CD14-positive monocyte (primary cell): ENCODE results near the gene LATS2. TPM values are rescaled to one million over a fixed set of nuclear protein-coding genes. Genes with fewer than 3 reads are reported as not detected.

Experiments used
- DNase-seq, 3 donors: peaks; one replicate each; pipeline ENCODE4 v3.0.0-alpha.2; 2011 to 2022
- H2AFZ ChIP-seq: 2 replicates; pipeline ENCODE4 v1.6.0; 2012; ENCODE audit warnings: mild to moderate bottlenecking, low read depth, low read length, inconsistent platforms; ENCODE audit not compliant: insufficient read depth, poor library complexity, severe bottlenecking
- H3K27ac ChIP-seq, 2 donors: 1 replicate in 1 of 2; 2 replicates in 1 of 2; pipeline ENCODE4 v1.5.1; 2012 to 2013; ENCODE audit warnings: low read length in 2 of 2, control low read depth in 1 of 2, inconsistent platforms in 1 of 2, low read depth in 1 of 2, mild to moderate bottlenecking in 1 of 2
- H3K27me3 ChIP-seq, 2 donors: one replicate each; pipeline versions ENCODE4 v1.6.0 to v1.6.1; 2011 to 2013; ENCODE audit warnings: low read length in 2 of 2; ENCODE audit not compliant: control insufficient read depth in 2 of 2, insufficient read depth in 2 of 2
- H3K36me3 ChIP-seq, 2 donors: replicated peaks in 1 of 2; 1 replicate in 1 of 2; 2 replicates in 1 of 2; pipeline versions ENCODE4 v1.5.1 to v1.6.1; 2012 to 2013; ENCODE audit warnings: low read length in 2 of 2, control low read depth in 1 of 2, inconsistent platforms in 1 of 2, mild to moderate bottlenecking in 1 of 2; ENCODE audit not compliant: insufficient read depth in 2 of 2, control insufficient read depth in 1 of 2
- H3K4me1 ChIP-seq, 2 donors: 1 replicate in 1 of 2; 2 replicates in 1 of 2; pipeline versions ENCODE4 v1.5.1 to v1.6.1; 2012 to 2013; ENCODE audit warnings: low read length in 2 of 2, control low read depth in 1 of 2, inconsistent platforms in 1 of 2, mild to moderate bottlenecking in 1 of 2, moderate library complexity in 1 of 2; ENCODE audit not compliant: insufficient read depth in 2 of 2, control insufficient read depth in 1 of 2
- H3K4me2 ChIP-seq: replicated peaks from 2 replicates; pipeline ENCODE3; 2012; ENCODE audit warnings: low read length, moderate library complexity, mild to moderate bottlenecking; ENCODE audit not compliant: poor library complexity, severe bottlenecking; ENCODE audit errors: extremely low read depth
- H3K4me3 ChIP-seq, 3 experiments: fragments of 200-600 bp in 1 of 3; sonication (generic) in 1 of 3; replicated peaks in 1 of 3; 1 replicate in 2 of 3; 2 replicates in 1 of 3; pipeline ENCODE4 v1.5.1; 2011 to 2013; ENCODE audit warnings: low read length in 3 of 3, mild to moderate bottlenecking in 3 of 3, control low read depth in 2 of 3, low read depth in 2 of 3, inconsistent platforms in 1 of 3, moderate library complexity in 1 of 3
- H3K79me2 ChIP-seq: 2 replicates; pipeline ENCODE4 v1.6.0; 2012; ENCODE audit warnings: mild to moderate bottlenecking, control low read depth, inconsistent platforms, low read length, moderate library complexity; ENCODE audit not compliant: insufficient read depth
- H3K9ac ChIP-seq: 2 replicates; pipeline ENCODE4 v1.6.0; 2017; ENCODE audit warnings: low read length, mild to moderate bottlenecking; ENCODE audit not compliant: insufficient read depth, poor library complexity, severe bottlenecking
- H3K9me3 ChIP-seq, 2 donors: replicated peaks in 1 of 2; 1 replicate in 1 of 2; 2 replicates in 1 of 2; pipeline versions ENCODE4 v1.5.1 to v1.6.1; 2012 to 2013; ENCODE audit warnings: low read length in 2 of 2, control low read depth in 1 of 2; ENCODE audit not compliant: control insufficient read depth in 1 of 2, insufficient read depth in 1 of 2
- H4K20me1 ChIP-seq: 2 replicates; pipeline ENCODE4 v1.6.0; 2012; ENCODE audit warnings: mild to moderate bottlenecking, low read length, control low read depth, moderate library complexity; ENCODE audit not compliant: insufficient read depth
- H3K27ac Mint-ChIP-seq, 7 donors: one replicate each; pipeline ENCODE4 v1.8.0; 2020; ENCODE audit warnings: mild to moderate bottlenecking in 7 of 7, mixed read lengths in 7 of 7, moderate library complexity in 6 of 7, inconsistent platforms in 2 of 7
- H3K27me3 Mint-ChIP-seq, 3 donors: one replicate each; pipeline ENCODE4 v1.8.0; 2021 to 2022; ENCODE audit warnings: low read depth in 3 of 3, mild to moderate bottlenecking in 3 of 3, mixed read lengths in 3 of 3, moderate library complexity in 3 of 3, inconsistent platforms in 1 of 3
- H3K36me3 Mint-ChIP-seq, 2 donors: one replicate each; pipeline ENCODE4 v1.8.0; 2020; ENCODE audit warnings: mixed read lengths in 2 of 2, inconsistent platforms in 1 of 2, mild to moderate bottlenecking in 1 of 2
- H3K4me1 Mint-ChIP-seq: one replicate; pipeline ENCODE4 v1.8.0; 2020; ENCODE audit warnings: mild to moderate bottlenecking, mixed read lengths
- H3K4me3 Mint-ChIP-seq, 2 donors: one replicate each; pipeline ENCODE4 v1.8.0; 2020; ENCODE audit warnings: mild to moderate bottlenecking in 2 of 2, mixed read lengths in 2 of 2, moderate library complexity in 1 of 2
- H3K9me3 Mint-ChIP-seq, 7 donors: one replicate each; pipeline ENCODE4 v1.8.0; 2020 to 2022; ENCODE audit warnings: mixed read lengths in 7 of 7, mild to moderate bottlenecking in 6 of 7, moderate library complexity in 6 of 7, inconsistent platforms in 2 of 7
- WGBS: methylation state at CpG from one replicate; pipeline ENCODE4 v1.1.5; 2013; ENCODE audit warnings: missing lambda C conversion rate; ENCODE audit not compliant: insufficient coverage; 5-methylcytosine and 5-hydroxymethylcytosine counted together
- intact Hi-C, 2 donors: fragments of 100-400 bp; cut with micrococcal nuclease; formaldehyde crosslinking; loops; one replicate each; pipeline versions ENCODE4 v1.15.0 to v1.15.1; 2023
- polyA plus RNA-seq, 3 donors: library from polyadenylated mRNA; depleted of rRNA in 1 of 3; unstranded in 2 of 3; stranded (reverse) in 1 of 3; fragments of 300-500 nt in 2 of 3; fragments of >200 nt in 1 of 3; fragmentation: Illumina TruSeq in 2 of 3; gene quantifications; 1 replicate in 2 of 3; 2 replicates in 1 of 3; pipeline ENCODE4 v1.2.3, GENCODE V29; 2012 to 2021
- TF ChIP-seq, protein P1 (sequence below): fragments of 200-600 bp; IDR thresholded peaks from one replicate; pipeline ENCODE4 v1.8.0; 2022; ENCODE audit warnings: antibody characterized with exemption, mild to moderate bottlenecking

LATS2 gene
- polyA plus RNA-seq, 3 donors = 0.96 to 11.2 (median 1.0) TPM

DNA sequence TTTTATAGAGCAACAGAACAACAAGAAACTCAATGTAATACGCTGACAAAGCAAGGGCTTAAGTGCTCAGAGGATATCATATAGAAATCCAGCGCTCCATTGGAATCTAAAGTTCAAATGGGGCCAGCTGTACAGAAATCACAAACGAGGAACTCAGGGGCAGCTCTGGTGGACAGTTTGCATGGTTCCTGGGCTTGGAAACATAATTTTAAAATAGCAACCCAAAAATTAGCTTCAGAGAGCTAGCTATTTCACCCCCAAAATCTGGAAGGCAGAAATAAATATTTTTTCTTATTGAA lies 19.2 kb upstream of the LATS2 start:
- peaks cover 28% of the 10 kb centered on the region for H3K4me1 Mint-ChIP-seq
- Histone ChIP-seq H3K79me2 (no peaks in the 10 kb centered on the region), H3K4me2 (no peak overlapping the region), H2AFZ (peak overlapping the region; percentile 64), H3K9ac (no peak overlapping the region), H3K36me3 (no peaks in the 10 kb centered on the region), H3K27ac (no peak overlapping the region), H3K4me1 (peaks cover 15 to 26% of the 10 kb centered on the region in 2 donors), H3K27me3 (no peaks in the 10 kb centered on the region), H3K9me3 (no peaks in the 10 kb centered on the region), H3K4me3 (no peak overlapping the region), H4K20me1 (no peaks in the 10 kb centered on the region)
- DNase-seq = no peak
- WGBS = no CpG with 5 or more reads among the region's 3 CpGs
- no peak overlapping the region for H3K4me3 Mint-ChIP-seq
- H3K27ac Mint-ChIP-seq = peak overlapping the region in 1 of 7 donors; percentile 25
- no peaks in the 10 kb centered on the region for H3K36me3 Mint-ChIP-seq
- intact Hi-C loops = no loop called here
- TF ChIP-seq, protein P1, sequence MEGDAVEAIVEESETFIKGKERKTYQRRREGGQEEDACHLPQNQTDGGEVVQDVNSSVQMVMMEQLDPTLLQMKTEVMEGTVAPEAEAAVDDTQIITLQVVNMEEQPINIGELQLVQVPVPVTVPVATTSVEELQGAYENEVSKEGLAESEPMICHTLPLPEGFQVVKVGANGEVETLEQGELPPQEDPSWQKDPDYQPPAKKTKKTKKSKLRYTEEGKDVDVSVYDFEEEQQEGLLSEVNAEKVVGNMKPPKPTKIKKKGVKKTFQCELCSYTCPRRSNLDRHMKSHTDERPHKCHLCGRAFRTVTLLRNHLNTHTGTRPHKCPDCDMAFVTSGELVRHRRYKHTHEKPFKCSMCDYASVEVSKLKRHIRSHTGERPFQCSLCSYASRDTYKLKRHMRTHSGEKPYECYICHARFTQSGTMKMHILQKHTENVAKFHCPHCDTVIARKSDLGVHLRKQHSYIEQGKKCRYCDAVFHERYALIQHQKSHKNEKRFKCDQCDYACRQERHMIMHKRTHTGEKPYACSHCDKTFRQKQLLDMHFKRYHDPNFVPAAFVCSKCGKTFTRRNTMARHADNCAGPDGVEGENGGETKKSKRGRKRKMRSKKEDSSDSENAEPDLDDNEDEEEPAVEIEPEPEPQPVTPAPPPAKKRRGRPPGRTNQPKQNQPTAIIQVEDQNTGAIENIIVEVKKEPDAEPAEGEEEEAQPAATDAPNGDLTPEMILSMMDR = no peak
- peaks cover 0 to 5% (median 0%) of the 10 kb centered on the region in 3 donors for H3K27me3 Mint-ChIP-seq
- H3K9me3 Mint-ChIP-seq = no peaks in the 10 kb centered on the region

DNA sequence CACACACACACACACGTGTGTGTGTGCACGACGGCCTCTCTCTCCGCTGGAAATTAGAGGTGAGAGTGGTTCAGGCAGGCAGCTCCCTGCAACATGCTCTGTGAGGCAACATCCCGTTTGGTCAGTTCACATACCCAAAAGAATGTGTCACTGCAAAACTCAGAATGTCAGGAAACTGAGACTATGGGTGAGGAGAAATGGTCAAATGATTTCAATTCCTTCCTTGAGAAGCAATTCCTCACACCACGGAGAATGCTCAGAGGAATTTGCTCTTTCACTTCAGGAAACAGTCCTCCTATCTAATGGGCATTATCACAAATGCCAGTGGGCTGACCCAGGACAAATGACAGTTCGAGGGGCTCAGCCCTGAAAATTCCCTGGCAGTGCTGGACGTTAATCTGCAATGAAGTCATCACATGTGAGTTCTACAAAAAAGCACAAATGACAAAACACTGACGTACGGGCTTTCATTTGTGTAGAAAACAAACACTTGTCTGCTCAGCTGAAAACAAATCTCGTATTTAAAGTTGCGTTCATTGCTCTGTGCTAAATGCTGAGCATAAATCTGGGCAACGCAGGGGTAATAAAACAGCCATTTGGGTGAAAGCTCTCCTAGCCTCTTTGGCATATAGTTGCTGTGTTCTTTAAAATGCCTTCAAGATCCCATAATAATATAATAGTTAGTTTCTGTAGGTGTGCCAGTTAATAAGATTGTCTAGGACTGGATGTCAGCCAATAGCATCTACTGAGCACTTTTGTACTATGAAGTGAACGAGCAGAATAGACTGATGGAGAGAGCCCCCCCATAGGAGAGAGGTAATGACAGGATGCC lies 18.6 kb upstream of the LATS2 start:
- peak overlapping the region; percentile 64 for H2AFZ ChIP-seq
- H3K27me3 ChIP-seq = no peaks in the 10 kb centered on the region
- H3K9me3 ChIP-seq = no peaks in the 10 kb centered on the region
- H3K9ac ChIP-seq = no peak overlapping the region
- H3K4me1 Mint-ChIP-seq = peaks cover 33% of the 10 kb centered on the region
- H3K4me3 Mint-ChIP-seq = peak overlapping the region; percentile 59 to 60
- H4K20me1 ChIP-seq = no peaks in the 10 kb centered on the region
- peaks cover 20 to 31% of the 10 kb centered on the region in 2 donors for H3K4me1 ChIP-seq
- TF ChIP-seq, protein P1 = no peak
- H3K4me2 ChIP-seq = peak overlapping the region; percentile 19
- no peaks in the 10 kb centered on the region for H3K79me2 ChIP-seq
- H3K27ac ChIP-seq = no peak overlapping the region
- H3K9me3 Mint-ChIP-seq = no peaks in the 10 kb centered on the region
- peaks cover 0 to 3% (median 0%) of the 10 kb centered on the region in 3 donors for H3K27me3 Mint-ChIP-seq
- intact Hi-C loops = loop anchor here in 1 of 2 donors (5.0 kb wide), 1 partner anchor 63 kb away; no protein-coding TSS in a partner anchor
- DNase-seq = peak; percentile 44 to 48 (median 48)
- no peaks in the 10 kb centered on the region for H3K36me3 ChIP-seq
- peak overlapping the region in 1 of 3 experiments; percentile 29 for H3K4me3 ChIP-seq
- H3K27ac Mint-ChIP-seq = peak overlapping the region in 5 of 7 donors; percentile 41 to 79 (median 75)
- WGBS = 52% methylated on average over 7 of the region's 14 CpGs
- no peaks in the 10 kb centered on the region for H3K36me3 Mint-ChIP-seq
